Osteocyte (in vitro differentiated cells): ENCODE results near the gene HBA2. TPM values are rescaled to one million over a fixed set of nuclear protein-coding genes. Genes with fewer than 3 reads are reported as not detected.
"Not testable (repeated sequence)": the region's sequence is repeated elsewhere in the genome, so short reads cannot be mapped to it uniquely, and the experiment has no call there.

Experiments used
- DNase-seq: peaks from one replicate; pipeline ENCODE4 v3.0.0; 2021; ENCODE audit warnings: mixed read lengths; ENCODE audit not compliant: unreplicated experiment; ENCODE audit errors: extremely low spot score
- H3K27ac Mint-ChIP-seq: one replicate; pipeline ENCODE4 v1.8.0; 2021; ENCODE audit warnings: mild to moderate bottlenecking, mixed read lengths; ENCODE audit not compliant: unreplicated experiment
- H3K27me3 Mint-ChIP-seq: one replicate; pipeline ENCODE4 v1.8.0; 2021; ENCODE audit warnings: mixed read lengths; ENCODE audit not compliant: unreplicated experiment
- H3K36me3 Mint-ChIP-seq: one replicate; pipeline ENCODE4 v1.8.0; 2021; ENCODE audit warnings: mixed read lengths; ENCODE audit not compliant: unreplicated experiment
- H3K4me1 Mint-ChIP-seq: one replicate; pipeline ENCODE4 v1.8.0; 2021; ENCODE audit warnings: mixed read lengths; ENCODE audit not compliant: unreplicated experiment
- H3K4me3 Mint-ChIP-seq: one replicate; pipeline ENCODE4 v1.8.0; 2021; ENCODE audit warnings: mild to moderate bottlenecking, moderate library complexity, mixed read lengths; ENCODE audit not compliant: unreplicated experiment
- H3K9me3 Mint-ChIP-seq: one replicate; pipeline ENCODE4 v1.8.0; 2021; ENCODE audit warnings: mixed read lengths; ENCODE audit not compliant: unreplicated experiment
- total RNA-seq: library from RNA; stranded (reverse); gene quantifications from 2 replicates; pipeline ENCODE4 v1.2.1, GENCODE V29; 2021
- TF ChIP-seq, protein P1 (sequence below): fragments of 200-600 bp; sonication (generic); IDR thresholded peaks from 2 replicates; pipeline ENCODE4 v1.5.0; 2021; ENCODE audit warnings: antibody characterized with exemption, mild to moderate bottlenecking, moderate library complexity

The HBA2 gene
- total RNA-seq, 1 donor from 2014 or later, result not detected

DNA sequence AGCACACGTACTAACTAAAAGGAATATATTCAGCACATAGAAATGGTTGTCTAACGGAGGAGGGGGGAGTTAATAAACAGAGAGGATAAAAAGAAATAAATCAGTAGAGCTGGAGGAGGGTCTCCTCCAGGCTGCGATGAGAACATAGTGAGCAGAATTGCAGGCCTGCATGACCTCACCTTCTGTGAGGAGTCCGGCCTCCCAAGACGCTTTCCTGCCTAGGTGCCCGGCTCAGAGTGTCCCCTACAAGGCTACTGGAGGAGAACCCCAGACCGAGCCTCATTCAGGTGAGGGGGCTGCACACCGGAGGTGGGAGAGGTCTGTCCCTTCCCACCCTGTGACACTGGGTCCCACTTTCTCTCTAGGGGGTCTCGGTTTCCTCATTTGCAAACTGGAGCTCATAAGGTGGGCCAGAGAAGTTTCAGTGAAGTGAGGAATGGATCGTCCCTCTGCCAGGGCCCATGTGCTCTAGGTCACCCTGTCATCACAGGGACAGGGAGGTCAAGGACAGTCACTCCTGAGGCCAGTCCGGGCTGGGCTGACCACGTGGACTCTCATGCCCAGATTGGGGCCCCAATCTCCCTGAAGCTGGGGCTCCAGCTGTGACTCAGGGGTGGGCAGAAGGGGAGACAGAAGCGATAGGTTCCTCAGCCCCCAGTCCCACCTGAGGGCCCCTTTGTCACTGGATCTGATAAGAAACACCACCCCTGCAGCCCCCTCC lies 10.2 kb upstream of the HBA2 start:
- Mint-ChIP-seq H3K27me3 (peaks cover 32% of the 10 kb centered on the region), H3K27ac (no peak overlapping the region), H3K4me3 (no peak overlapping the region), H3K9me3 (no peaks in the 10 kb centered on the region), H3K4me1 (peaks cover 6% of the 10 kb centered on the region), H3K36me3 (no peaks in the 10 kb centered on the region)
- DNase-seq, result no peak
- TF ChIP-seq, protein P1, sequence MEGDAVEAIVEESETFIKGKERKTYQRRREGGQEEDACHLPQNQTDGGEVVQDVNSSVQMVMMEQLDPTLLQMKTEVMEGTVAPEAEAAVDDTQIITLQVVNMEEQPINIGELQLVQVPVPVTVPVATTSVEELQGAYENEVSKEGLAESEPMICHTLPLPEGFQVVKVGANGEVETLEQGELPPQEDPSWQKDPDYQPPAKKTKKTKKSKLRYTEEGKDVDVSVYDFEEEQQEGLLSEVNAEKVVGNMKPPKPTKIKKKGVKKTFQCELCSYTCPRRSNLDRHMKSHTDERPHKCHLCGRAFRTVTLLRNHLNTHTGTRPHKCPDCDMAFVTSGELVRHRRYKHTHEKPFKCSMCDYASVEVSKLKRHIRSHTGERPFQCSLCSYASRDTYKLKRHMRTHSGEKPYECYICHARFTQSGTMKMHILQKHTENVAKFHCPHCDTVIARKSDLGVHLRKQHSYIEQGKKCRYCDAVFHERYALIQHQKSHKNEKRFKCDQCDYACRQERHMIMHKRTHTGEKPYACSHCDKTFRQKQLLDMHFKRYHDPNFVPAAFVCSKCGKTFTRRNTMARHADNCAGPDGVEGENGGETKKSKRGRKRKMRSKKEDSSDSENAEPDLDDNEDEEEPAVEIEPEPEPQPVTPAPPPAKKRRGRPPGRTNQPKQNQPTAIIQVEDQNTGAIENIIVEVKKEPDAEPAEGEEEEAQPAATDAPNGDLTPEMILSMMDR, result no peak

DNA sequence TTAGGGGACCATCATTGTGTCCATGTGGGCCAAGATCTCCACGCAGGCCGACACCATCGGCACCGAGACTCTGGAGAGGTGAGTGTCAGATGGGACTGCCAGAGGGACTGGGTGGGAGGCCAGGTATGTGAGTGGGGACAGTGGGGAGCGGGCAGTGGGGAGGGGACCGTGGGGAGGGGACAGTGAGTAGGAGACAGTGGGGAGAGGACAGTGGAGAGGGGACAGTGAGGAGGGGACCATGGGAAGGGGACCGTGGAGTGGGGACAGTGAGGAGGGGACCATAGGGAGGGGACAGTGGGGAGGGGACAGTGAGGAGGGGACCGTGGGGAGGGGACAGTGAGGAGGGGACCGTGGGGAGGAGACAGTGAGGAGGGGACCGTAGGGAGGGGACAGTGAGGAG lies 9.5 kb upstream of the HBA2 start:
- H3K27me3 Mint-ChIP-seq, result peaks cover 32% of the 10 kb centered on the region
- H3K4me3 Mint-ChIP-seq, H3K36me3 Mint-ChIP-seq, H3K27ac Mint-ChIP-seq, H3K4me1 Mint-ChIP-seq, H3K9me3 Mint-ChIP-seq, DNase-seq: not testable (repeated sequence)

DNA sequence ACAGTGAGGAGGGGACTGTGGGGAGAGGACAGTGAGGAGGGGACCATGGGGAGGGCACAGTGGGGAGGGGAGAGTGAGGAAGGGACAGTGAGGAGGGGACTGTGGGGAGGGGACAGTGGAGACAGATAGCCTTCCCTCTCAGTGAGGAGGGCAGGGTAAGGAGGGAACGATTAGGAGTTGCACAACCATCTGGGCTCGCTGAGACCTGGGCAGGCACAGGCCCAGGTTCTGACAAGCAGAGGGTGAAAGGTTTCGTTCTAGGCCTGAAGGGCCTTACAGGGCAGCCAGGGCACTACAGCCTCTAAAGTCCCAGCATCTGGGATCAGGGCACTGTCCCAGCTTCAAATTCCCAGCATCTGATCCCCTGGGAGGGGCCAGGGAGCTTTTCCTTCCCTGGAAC lies 9.0 kb upstream of the HBA2 start:
- H3K27ac Mint-ChIP-seq, H3K4me1 Mint-ChIP-seq, H3K4me3 Mint-ChIP-seq, DNase-seq, H3K9me3 Mint-ChIP-seq, H3K36me3 Mint-ChIP-seq: not testable (repeated sequence)
- peaks cover 33% of the 10 kb centered on the region for H3K27me3 Mint-ChIP-seq

DNA sequence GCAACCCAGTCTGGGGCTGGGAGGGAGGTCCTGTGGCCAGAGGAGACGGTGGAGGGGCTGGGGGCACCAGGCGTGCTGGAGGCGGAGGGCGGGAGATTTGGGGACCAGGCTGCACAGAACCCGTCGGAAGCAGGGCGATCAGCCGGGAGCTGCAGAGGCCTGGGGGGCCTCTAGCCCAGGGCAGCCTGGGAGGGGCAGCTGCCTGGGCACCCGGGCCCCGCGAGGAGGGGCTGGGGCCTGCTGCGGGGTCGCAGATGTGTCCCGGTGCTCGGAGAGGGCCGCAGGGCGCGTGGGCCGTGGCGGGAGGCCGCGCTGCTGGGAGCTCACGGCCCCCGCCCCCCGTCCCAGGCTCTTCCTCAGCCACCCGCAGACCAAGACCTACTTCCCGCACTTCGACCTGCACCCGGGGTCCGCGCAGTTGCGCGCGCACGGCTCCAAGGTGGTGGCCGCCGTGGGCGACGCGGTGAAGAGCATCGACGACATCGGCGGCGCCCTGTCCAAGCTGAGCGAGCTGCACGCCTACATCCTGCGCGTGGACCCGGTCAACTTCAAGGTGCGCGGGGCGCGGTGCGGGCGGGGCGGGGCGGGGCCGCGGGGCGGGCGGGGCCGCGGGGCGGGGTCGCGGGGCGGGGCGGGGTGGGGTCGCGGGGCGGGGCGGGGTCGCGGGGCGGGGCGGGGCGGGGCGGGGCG lies 8.4 kb upstream of the HBA2 start:
- H3K9me3 Mint-ChIP-seq, H3K27ac Mint-ChIP-seq, H3K4me3 Mint-ChIP-seq, H3K36me3 Mint-ChIP-seq, H3K4me1 Mint-ChIP-seq, DNase-seq: not testable (repeated sequence)
- H3K27me3 Mint-ChIP-seq, result peaks cover 32% of the 10 kb centered on the region

GRCh38 chr16:164827-165538 lies 7.7 kb upstream of the HBA2 start:
- TF ChIP-seq, protein P1, result no peak
- H3K4me1 Mint-ChIP-seq, result peaks cover 8% of the 10 kb centered on the region
- peaks cover 33% of the 10 kb centered on the region for H3K27me3 Mint-ChIP-seq
- H3K4me3 Mint-ChIP-seq, result peak overlapping the region; percentile 35
- no peaks in the 10 kb centered on the region for H3K36me3 Mint-ChIP-seq
- no peak for DNase-seq
- no peak overlapping the region for H3K27ac Mint-ChIP-seq
- H3K9me3 Mint-ChIP-seq, result no peaks in the 10 kb centered on the region

GRCh38 chr16:165539-166374 lies 6.9 kb upstream of the HBA2 start, which contains the start of gene HBM:
Gene HBM, plus strand, starts transcription at chr16:165978. Its CDS starts 20 bp downstream, at chr16:165998.
- H3K27me3 Mint-ChIP-seq, result peaks cover 36% of the 10 kb centered on the region
- H3K36me3 Mint-ChIP-seq, result no peaks in the 10 kb centered on the region
- H3K9me3 Mint-ChIP-seq, result no peaks in the 10 kb centered on the region
- DNase-seq, result no peak
- peaks cover 12% of the 10 kb centered on the region for H3K4me1 Mint-ChIP-seq
- H3K27ac Mint-ChIP-seq, result no peak within 1 kb of the TSS
- H3K4me3 Mint-ChIP-seq, result peak within 1 kb of the TSS; percentile 35
- TF ChIP-seq, protein P1, result no peak
